AG04449 (cell line): Measurements from ENCODE around the gene ZNF385B.

ENCODE experiments used
- CTCF ChIA-PET: fragments of 350-600 bp; formaldehyde crosslinking; extraction: SDS; loops from one replicate; lab custom pipeline; 2021; ENCODE audit warnings: antibody characterized with exemption; lab: Yijun Ruan, JAX
- POLR2A ChIA-PET: fragments of 400-600, 350-600 bp; formaldehyde crosslinking; extraction: SDS; loops from one replicate; lab custom pipeline; 2020; ENCODE audit warnings: antibody characterized with exemption, inconsistent platforms; lab: Yijun Ruan, JAX
- DNase-seq: peaks from one replicate; pipeline ENCODE4 v3.0.0-alpha.2; 2010; ENCODE audit warnings: low read depth, low spot score
- H3K4me3 ChIP-seq: 2 replicates; pipeline ENCODE4 v1.5.1; 2011; ENCODE audit warnings: low read depth, mild to moderate bottlenecking, control low read depth, low read length
- CTCF ChIP-seq: IDR thresholded peaks from one replicate; pipeline ENCODE4 v1.5.1; 2011; ENCODE audit warnings: mild to moderate bottlenecking, moderate library complexity, low read length, control low read depth, inconsistent platforms; ENCODE audit not compliant: insufficient read depth; ENCODE audit errors: missing control alignments

Gene ZNF385B

GRCh38 chr2:179435000-179435399 is 426.4 kb downstream of the ZNF385B start:
- no peak overlapping the region for H3K4me3 ChIP-seq
- ChIA-PET POLR2A (interaction anchor here (0.6 kb wide), 1 partner anchor 189 kb away, joined by 5 read pairs; no protein-coding TSS in a partner anchor), CTCF (interaction anchor here (0.7 to 6.0 kb wide), 4 partner anchors 8 to 735 kb away, joined by 3 to 48 read pairs (median 3); no protein-coding TSS in a partner anchor)
- no peak for TF ChIP-seq CTCF
- DNase-seq, result no peak

GRCh38 chr2:179434357-179434756 is 427.1 kb downstream of the ZNF385B start:
- no peak for DNase-seq
- H3K4me3 ChIP-seq, result no peak overlapping the region
- POLR2A ChIA-PET, result interaction anchor here (0.6 kb wide), 1 partner anchor 188 kb away, joined by 5 read pairs; no protein-coding TSS in a partner anchor
- CTCF ChIA-PET, result interaction anchor here (0.7 to 6.0 kb wide), 3 partner anchors 11 to 734 kb away, joined by 3 to 48 read pairs (median 3); no protein-coding TSS in a partner anchor
- TF ChIP-seq CTCF, result no peak

GRCh38 chr2:179432751-179433150 is 428.7 kb downstream of the ZNF385B start:
- POLR2A ChIA-PET, result no interaction called here

GRCh38 chr2:179429597-179429996 is 431.8 kb downstream of the ZNF385B start:
- no peak overlapping the region for H3K4me3 ChIP-seq
- no peak for DNase-seq
- ChIA-PET POLR2A (no interaction called here), CTCF (interaction anchor here (1.1 to 6.0 kb wide), 2 partner anchors 7 to 14 kb away, joined by 3 to 48 read pairs; no protein-coding TSS in a partner anchor)
- no peak for TF ChIP-seq CTCF

More at GRCh38 chr2:179432751-179433150, 428.7 kb downstream of the ZNF385B start:
- CTCF ChIA-PET, result interaction anchor here (0.9 to 6.0 kb wide), 5 partner anchors 9 to 317 kb away, joined by 3 to 48 read pairs (median 4); no protein-coding TSS in a partner anchor
- H3K4me3 ChIP-seq, result no peak overlapping the region
- DNase-seq, result no peak
- TF ChIP-seq CTCF, result no peak

GRCh38 chr2:179429060-179429471 is 432.3 kb downstream of the ZNF385B start:
- H3K4me3 ChIP-seq, result no peak overlapping the region
- no peak for TF ChIP-seq CTCF
- no peak for DNase-seq
- POLR2A ChIA-PET, result no interaction called here
- CTCF ChIA-PET, result interaction anchor here (1.1 kb wide), 1 partner anchor 15 kb away, joined by 3 read pairs; no protein-coding TSS in a partner anchor

GRCh38 chr2:179428649-179429048 is 432.8 kb downstream of the ZNF385B start:
- ChIA-PET CTCF (interaction anchor here (1.1 kb wide), 1 partner anchor 15 kb away, joined by 3 read pairs; no protein-coding TSS in a partner anchor), POLR2A (no interaction called here)
- no peak for TF ChIP-seq CTCF
- no peak for DNase-seq
- no peak overlapping the region for H3K4me3 ChIP-seq
